ENCODE results near the gene GULP1.

- TF ChIP-seq POLR2AphosphoS5 (IDR thresholded peaks at IDR 0.05; ENCODE audit: low read depth, low read length) (no peak), CTCF (IDR thresholded peaks at IDR 0.05 in 2 of 3, conservative IDR thresholded peaks at IDR 0.05 in 1 of 3; ENCODE audit: borderline replicate concordance in 1 of 3, insufficient read depth in 1 of 3, low read depth in 2 of 3, low read length in 2 of 3) (no peak), EGR1 (IDR thresholded peaks at IDR 0.05; ENCODE audit: low read depth) (no peak), POLR2A (IDR thresholded peaks at IDR 0.05; ENCODE audit: borderline replicate concordance, extremely low read depth, insufficient read depth, insufficient read length) (no peak), CBX3 (IDR thresholded peaks at IDR 0.05; ENCODE audit: low read depth) (no peak), JUND (IDR thresholded peaks at IDR 0.05) (no peak), EZH2 (IDR thresholded peaks at IDR 0.05) (no peak), SRF (IDR thresholded peaks at IDR 0.05; ENCODE audit: low read depth) (no peak), TCF7L2 (IDR thresholded peaks at IDR 0.05; ENCODE audit: borderline replicate concordance, extremely low read depth, insufficient read depth, insufficient read length) (no peak), ZNF274 (IDR thresholded peaks at IDR 0.05; ENCODE audit: low read depth, low read length) (no peak), RAD21 (IDR thresholded peaks at IDR 0.05; ENCODE audit: low read depth) (no peak), CEBPB (IDR thresholded peaks at IDR 0.05; ENCODE audit: low read depth) (no peak), ZFX (IDR thresholded peaks at IDR 0.05) (no peak)
- TF ChIP-seq, protein P1, sequence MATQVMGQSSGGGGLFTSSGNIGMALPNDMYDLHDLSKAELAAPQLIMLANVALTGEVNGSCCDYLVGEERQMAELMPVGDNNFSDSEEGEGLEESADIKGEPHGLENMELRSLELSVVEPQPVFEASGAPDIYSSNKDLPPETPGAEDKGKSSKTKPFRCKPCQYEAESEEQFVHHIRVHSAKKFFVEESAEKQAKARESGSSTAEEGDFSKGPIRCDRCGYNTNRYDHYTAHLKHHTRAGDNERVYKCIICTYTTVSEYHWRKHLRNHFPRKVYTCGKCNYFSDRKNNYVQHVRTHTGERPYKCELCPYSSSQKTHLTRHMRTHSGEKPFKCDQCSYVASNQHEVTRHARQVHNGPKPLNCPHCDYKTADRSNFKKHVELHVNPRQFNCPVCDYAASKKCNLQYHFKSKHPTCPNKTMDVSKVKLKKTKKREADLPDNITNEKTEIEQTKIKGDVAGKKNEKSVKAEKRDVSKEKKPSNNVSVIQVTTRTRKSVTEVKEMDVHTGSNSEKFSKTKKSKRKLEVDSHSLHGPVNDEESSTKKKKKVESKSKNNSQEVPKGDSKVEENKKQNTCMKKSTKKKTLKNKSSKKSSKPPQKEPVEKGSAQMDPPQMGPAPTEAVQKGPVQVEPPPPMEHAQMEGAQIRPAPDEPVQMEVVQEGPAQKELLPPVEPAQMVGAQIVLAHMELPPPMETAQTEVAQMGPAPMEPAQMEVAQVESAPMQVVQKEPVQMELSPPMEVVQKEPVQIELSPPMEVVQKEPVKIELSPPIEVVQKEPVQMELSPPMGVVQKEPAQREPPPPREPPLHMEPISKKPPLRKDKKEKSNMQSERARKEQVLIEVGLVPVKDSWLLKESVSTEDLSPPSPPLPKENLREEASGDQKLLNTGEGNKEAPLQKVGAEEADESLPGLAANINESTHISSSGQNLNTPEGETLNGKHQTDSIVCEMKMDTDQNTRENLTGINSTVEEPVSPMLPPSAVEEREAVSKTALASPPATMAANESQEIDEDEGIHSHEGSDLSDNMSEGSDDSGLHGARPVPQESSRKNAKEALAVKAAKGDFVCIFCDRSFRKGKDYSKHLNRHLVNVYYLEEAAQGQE (IDR thresholded peaks at IDR 0.05; ENCODE audit: low read depth): no peak
Measured at GRCh38 chr2:188481474-188481873, 189.8 kb downstream of the GULP1 start.
